Renal cortical epithelial cell (primary cell): ENCODE data around the gene CNTFR. TPM values are rescaled to one million over a fixed set of nuclear protein-coding genes. Genes with fewer than 3 reads are reported as not detected.
"Not testable (repeated sequence)": the region's sequence is repeated elsewhere in the genome, so short reads cannot be mapped to it uniquely, and the experiment has no call there.

Source experiments
- DNase-seq: peaks from one replicate; pipeline ENCODE4 v3.0.0-alpha.2; 2011; ENCODE audit warnings: low read depth
- total RNA-seq: library from RNA; depleted of rRNA; stranded (reverse); fragments of >200 nt; gene quantifications from 2 replicates; pipeline ENCODE4 v1.2.3, GENCODE V29; 2014

The CNTFR gene
- total RNA-seq, result not detected in 2 replicates

- no peak for DNase-seq
These were observed at the start of gene CNTFR for GRCh38 chr9:34589636-34590380. Gene CNTFR, minus strand, starts transcription at chr9:34589724. Its CDS starts 20,743 bp downstream, at chr9:34568981.

- not testable (repeated sequence) for DNase-seq
These were observed 49.8 kb upstream of the CNTFR start for GRCh38 chr9:34639322-34639721.

- DNase-seq, result no peak
These were observed 48.6 kb upstream of the CNTFR start for GRCh38 chr9:34638138-34638445.

- peak; percentile 63 for DNase-seq
These were observed 48.0 kb upstream of the CNTFR start, which contains the start of gene SIGMAR1 for GRCh38 chr9:34637356-34638137. Gene SIGMAR1, minus strand, starts transcription at chr9:34637787. Its CDS starts 90 bp downstream, at chr9:34637697.

- no peak for DNase-seq
These were observed 47.3 kb upstream of the CNTFR start for GRCh38 chr9:34636791-34637355.

GRCh38 chr9:34635556-34635955 is 46.0 kb upstream of the CNTFR start:
- no peak for DNase-seq

- no peak for DNase-seq
These were observed 45.2 kb upstream of the CNTFR start for GRCh38 chr9:34634551-34635248.

GRCh38 chr9:34633851-34634550 is 44.5 kb upstream of the CNTFR start:
- DNase-seq, result peak; percentile 56

- no peak for DNase-seq
These were observed 43.6 kb upstream of the CNTFR start for GRCh38 chr9:34633166-34633565.

GRCh38 chr9:34630402-34631154 is 41.1 kb upstream of the CNTFR start:
- DNase-seq, result no peak

- no peak for DNase-seq
These were observed 39.9 kb upstream of the CNTFR start for GRCh38 chr9:34629491-34629808.

GRCh38 chr9:34628656-34629490 is 39.3 kb upstream of the CNTFR start, which contains the start of gene ARID3C:
Gene ARID3C, minus strand, starts transcription at chr9:34629066. Its CDS starts 1,052 bp downstream, at chr9:34628014.
- DNase-seq, result no peak

- no peak for DNase-seq
These were observed 38.5 kb upstream of the CNTFR start for GRCh38 chr9:34627716-34628655.

- DNase-seq, result no peak
These were observed 35.6 kb upstream of the CNTFR start for GRCh38 chr9:34625186-34625486.

GRCh38 chr9:34624475-34625185 is 35.1 kb upstream of the CNTFR start:
- DNase-seq, result no peak

GRCh38 chr9:34623374-34624235 is 34.1 kb upstream of the CNTFR start:
- no peak for DNase-seq
